LNCaP clone FGC (cell line): ENCODE data around the gene MAML3.

Experiments used
- DNase-seq: peaks from one replicate; pipeline ENCODE4 v3.0.0-alpha.2; 2011; ENCODE audit warnings: low read depth
- H3K4me3 ChIP-seq: 2 replicates; pipeline ENCODE4 v1.5.1; 2011; ENCODE audit warnings: mild to moderate bottlenecking, low read depth, low read length, control low read depth
- CTCF ChIP-seq: IDR thresholded peaks from 2 replicates; pipeline ENCODE4 v1.5.1; 2012; ENCODE audit warnings: mild to moderate bottlenecking; ENCODE audit not compliant: control insufficient read depth, insufficient read depth; ENCODE audit errors: extremely low read depth

MAML3 gene

DNA sequence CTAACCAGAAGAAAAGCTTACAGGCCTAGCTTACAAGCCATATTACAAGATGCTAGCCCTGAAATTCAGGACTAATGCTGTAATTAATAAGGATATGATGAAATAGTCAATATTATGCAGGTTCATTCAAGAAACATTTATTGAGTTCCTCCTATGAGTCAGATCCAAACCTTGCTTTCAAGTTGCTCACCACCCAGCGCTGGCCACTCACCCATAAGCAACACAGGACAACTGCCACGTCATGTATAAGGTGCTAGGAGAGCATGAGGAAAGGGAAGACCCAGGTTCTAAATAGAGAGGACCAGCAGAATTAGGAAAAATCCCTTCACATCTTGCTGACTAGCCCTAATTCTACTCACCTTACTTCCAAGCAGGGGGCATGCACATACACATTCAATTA, 23.3 kb downstream of the MAML3 start:
- no peak for TF ChIP-seq CTCF
- DNase-seq: no peak
- no peak overlapping the region for H3K4me3 ChIP-seq

DNA sequence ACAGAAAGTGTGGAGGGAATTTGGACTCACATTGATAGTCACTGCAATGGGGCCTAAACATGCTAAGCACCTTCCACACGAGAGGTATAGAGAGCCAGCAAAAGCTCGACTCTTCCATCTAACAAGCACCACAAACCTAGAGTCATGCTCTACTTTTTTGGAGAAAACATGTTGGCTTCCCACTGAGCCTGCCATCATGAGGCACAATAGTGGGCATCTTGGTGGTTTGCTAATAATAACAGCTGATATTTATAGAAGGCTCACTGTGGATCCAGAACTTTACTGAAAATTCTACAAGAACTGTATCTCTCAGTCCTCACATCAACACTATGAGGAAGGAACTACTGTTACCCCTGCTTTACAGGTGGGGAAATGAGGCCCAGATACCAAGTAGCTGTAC, 26.6 kb downstream of the MAML3 start:
- no peak for TF ChIP-seq CTCF
- no peak for DNase-seq
- no peak overlapping the region for H3K4me3 ChIP-seq

DNA sequence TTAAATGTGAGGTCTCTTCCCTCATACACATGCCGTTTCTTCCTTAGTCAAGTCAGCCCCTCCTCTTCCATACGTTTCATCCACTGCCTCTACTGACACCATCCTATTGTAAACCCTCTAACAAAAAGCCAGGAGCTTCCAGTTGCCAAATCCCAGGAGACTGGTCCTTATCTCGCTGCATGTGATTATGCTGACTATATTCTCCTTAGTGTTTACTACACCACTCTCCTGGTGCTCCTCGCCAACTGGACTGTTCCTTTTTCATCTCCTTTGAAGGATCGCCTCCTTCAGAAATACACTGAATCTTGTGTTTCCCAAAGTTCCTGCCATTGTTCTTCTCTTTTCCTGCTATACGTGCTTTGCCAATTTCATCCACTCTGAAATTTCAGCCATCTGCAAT, 27.7 kb downstream of the MAML3 start:
- DNase-seq: no peak
- no peak overlapping the region for H3K4me3 ChIP-seq
- no peak for TF ChIP-seq CTCF

- H3K4me3 ChIP-seq: no peak overlapping the region
- DNase-seq: no peak
- TF ChIP-seq CTCF: no peak
These were observed 28.6 kb downstream of the MAML3 start for GRCh38 chr4:140125374-140125773.

DNA sequence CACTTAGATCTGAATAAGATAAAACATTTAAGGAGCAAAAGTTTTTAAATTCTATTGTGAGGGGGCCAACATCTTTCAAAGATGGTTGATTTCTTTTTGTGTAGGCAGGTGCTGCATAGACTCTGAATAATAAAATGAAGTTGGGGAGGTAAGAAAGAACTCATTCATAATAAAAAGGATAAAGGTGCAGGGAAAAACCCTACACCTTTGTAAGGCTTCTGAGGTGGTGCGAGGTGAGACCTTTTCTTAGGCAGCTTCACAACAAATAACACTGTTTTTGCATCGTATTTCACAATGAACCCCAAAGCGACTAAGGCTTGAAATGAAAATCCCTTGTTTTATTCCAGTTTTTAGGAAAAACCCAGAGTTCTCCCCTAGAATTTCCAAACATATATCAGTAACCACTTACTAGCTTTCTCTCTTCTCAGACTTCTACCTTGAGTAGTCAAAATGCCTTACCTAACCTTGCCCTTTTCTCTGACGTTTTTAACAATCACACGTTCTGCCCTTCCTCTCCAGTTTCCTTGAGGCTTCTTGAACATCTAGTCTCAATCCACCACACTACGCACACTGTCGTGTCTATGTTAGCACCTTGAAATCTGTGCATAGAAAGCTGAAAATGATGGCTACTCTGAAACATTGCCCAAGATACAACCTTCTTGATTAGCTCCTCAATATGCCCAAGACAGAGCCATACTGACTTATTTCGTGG, 30.2 kb downstream of the MAML3 start:
- no peak overlapping the region for H3K4me3 ChIP-seq
- no peak for TF ChIP-seq CTCF
- no peak for DNase-seq

DNA sequence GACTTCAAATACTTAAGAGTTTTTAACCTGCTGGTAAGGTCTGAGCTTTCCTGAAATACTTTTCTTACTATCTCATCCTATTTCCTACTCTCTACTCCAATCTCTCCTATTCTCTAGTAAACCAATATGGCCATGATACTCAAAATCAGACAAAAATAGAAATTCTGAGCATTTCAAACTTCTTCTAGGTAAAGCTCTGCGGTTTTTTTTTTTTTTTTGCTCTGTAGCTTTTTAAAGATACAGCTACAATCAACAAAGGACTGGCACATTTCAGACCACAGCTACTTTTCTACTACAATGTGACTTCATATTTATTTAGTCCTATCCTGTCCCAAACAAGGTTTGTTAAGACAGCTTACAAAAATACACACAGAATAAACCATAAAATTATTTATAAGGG, 31.1 kb downstream of the MAML3 start:
- TF ChIP-seq CTCF: no peak
- DNase-seq: peak; percentile 53
- H3K4me3 ChIP-seq: no peak overlapping the region; the same call in 1 of the 2 replicates

DNA sequence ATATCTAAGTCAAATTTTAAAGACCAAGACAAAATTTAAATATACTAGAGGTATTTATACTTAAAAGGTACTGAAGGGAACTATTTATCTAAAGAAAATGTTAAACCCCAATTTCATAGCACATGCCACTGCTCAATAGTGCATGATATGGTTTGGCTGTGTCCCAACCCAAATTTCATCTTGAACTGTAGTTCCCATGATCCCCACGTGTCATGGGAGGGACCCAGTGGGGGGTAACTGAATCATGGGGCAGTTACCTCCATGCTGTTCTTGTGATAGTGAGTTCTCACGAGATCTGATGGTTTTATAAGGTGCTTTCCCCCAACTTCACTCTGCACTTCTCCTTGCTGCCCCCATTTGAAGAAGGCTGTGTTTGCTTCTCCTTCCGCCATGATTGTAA, 32.3 kb downstream of the MAML3 start:
- no peak for TF ChIP-seq CTCF
- DNase-seq: no peak
- no peak overlapping the region for H3K4me3 ChIP-seq
